ELF-1 (cell line): ENCODE results near the gene ANKH.
"Not testable (repeated sequence)": the region's sequence is repeated elsewhere in the genome, so short reads cannot be mapped to it uniquely, and the experiment has no call there.

Experiments used
- DNase-seq: peaks from one replicate; pipeline ENCODE4 v3.0.0-alpha.2; 2016; ENCODE audit warnings: low read depth, low spot score

ANKH gene

GRCh38 chr5:14826714-14827113 lies 44.9 kb downstream of the ANKH start:
- no peak for DNase-seq

- no peak for DNase-seq
These were observed 45.6 kb downstream of the ANKH start for GRCh38 chr5:14825977-14826376.

DNA sequence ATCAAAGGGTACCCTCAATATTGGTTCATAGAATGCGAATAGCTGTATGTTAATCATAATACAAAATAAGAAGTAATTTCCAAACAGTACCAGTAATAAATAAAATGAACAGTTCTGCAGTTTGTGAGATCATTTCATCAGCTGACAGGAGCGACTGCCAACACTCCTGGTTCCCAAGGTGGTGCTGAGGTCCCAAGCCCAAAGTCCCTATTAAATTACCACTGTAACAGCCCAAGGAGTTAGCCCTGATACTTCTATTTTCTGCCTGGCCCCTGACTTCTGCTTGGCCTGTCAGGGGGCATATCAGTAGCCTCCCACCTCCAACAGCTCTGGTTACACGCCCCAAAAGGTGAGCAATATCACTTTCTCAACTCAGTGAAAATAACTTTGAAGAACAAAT lies 47.1 kb downstream of the ANKH start:
- no peak for DNase-seq

DNA sequence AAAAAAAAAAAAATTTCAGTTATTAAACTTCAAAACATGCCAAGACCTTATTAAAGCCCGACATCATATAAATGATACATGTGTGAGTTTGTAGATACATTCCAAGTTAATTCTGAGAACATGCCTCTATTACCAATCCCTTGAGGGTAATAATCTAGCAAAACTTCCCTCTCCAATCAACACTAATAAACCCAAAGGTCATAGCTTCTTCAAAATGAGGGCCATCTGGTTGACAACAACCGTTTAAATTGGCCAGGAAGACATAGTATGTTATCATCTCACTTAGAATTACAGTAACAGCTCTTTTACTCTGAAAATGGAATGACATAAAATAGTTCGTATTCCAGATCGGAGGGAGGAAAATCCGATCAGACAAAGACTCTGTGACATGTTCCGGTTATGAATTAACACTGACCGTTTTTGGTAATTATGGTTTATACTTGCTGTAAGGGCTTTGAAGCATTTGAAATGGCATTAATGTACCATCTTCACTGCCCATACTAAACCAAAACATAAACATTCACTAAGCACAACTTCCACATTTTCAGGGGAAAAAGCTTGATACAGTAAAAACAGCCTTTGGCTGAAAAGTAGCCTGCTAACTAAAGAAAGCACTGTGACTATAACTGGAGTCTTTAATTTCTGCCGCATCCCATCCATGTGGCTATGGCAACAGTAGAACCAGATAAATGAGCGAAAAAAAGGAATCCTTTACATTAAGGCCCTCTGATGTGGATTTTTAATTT lies 50.3 kb downstream of the ANKH start:
- no peak for DNase-seq

- DNase-seq, result no peak
These were observed 52.4 kb downstream of the ANKH start for GRCh38 chr5:14818931-14819790.

DNA sequence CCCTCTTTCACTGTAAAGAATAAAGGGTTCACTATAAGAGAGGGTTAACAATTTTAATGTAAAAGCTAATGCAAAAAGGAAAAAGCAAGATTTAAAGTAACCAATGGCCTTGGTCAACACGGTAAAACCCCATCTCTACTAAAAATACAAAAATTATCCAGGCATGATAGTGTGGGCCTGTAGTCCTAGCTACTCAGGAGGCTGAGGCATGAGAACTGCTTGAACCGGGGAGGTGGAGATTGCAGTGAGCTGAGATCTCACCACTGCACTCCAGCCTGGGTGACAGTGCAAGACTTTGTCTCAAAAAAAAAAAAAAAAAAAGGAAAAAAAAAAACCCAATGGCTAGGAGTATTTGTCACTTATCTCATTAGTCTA lies 53.8 kb downstream of the ANKH start:
- DNase-seq, result not testable (repeated sequence)

DNA sequence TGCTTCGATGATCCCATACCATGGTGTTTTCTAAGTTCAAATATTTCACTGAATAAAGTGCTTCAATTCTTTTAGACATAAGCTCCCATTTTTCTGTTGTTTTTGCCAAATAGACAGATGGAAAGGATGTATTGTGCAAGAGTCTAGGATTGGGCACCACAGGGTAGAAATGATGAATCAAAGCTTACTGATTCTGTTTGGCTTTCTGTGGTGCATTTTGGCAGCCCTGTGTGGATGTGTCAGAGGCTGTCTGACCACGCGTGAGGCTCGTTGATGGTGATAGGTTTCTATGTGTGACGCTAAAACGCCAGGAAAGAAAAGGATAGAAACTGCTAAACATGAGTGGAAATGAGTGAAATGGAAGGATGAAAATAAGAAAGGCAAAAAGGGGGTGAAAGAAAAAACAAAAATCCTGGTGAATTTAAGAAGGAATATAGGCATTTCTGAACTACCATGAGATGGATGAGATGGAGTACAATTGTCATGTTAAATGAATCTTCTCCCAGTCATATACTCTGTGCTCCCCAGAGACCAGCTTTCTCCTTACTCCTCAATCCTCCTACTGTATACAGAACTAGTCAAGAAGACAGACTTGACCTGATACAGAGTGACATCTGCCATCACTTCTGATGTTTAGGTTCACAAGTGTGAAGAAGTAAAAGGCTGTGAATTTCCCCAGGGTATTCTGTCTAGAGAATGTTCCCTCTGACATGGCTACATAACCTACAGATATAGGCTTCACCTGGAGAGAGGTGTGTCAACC lies 54.4 kb downstream of the ANKH start:
- no peak for DNase-seq

- DNase-seq, result no peak
These were observed 55.1 kb downstream of the ANKH start for GRCh38 chr5:14816374-14816998.

- no peak for DNase-seq
These were observed 57.8 kb downstream of the ANKH start for GRCh38 chr5:14813747-14814146.

DNA sequence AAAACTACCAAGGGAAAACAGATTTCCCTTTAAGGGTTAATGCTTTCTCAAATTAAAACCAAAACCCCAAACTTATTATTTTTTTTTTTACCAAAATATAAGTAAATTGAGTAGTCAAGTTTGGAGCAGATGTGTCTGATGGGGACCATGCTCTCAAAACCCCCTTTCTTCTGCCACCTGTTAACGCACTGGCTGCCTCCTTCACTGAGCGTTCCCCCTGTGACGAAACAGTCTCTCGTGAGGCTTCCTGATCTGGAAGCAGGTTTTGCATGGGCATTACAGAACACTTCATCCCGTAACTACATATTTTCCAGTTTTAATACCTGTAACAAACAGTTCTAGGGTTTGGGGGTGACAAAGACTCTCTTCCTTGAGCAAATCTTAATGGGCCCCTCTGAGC lies 59.4 kb downstream of the ANKH start:
- DNase-seq, result no peak

- no peak for DNase-seq
These were observed 60.5 kb downstream of the ANKH start for GRCh38 chr5:14810928-14811572.

- no peak for DNase-seq
These were observed 61.3 kb downstream of the ANKH start for GRCh38 chr5:14810282-14810681.

DNA sequence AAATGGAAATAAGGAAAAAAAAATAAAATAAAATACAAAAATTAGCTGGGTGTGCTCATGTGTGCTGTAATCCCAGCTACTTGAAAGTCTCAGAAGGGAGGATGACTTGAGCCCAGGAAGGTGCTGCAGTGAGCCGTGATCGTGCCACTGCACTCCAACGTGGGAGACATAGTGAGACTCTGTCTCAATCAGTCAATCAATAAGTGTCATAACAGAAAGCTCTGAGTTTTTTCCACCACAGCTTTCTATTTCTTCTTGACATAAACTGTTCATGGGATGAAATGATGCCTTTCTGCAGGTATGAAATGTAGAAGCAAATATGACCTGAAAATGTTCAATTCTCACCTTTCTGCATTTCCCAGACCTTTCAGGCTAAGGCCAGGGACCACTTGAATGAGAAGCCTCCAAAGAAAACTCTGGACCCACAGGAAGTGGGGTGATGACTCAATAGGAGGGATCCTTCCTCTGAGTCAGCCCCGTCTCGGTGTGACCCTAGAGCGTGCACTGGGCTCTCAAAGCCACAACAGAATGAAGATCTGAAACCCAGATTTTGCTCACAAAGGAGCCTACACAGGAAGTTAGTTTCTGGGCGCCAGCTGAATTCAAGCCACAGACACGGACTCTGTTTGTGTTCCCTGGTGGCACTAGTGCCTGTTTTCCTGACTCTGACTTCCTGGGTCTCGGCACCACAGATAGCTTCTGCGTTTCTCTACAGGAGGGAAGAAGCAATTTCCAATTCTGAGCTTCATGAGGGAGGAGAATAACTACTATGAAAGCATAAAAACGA lies 62.0 kb downstream of the ANKH start:
- no peak for DNase-seq

GRCh38 chr5:14807471-14807870 lies 64.1 kb downstream of the ANKH start:
- no peak for DNase-seq

DNA sequence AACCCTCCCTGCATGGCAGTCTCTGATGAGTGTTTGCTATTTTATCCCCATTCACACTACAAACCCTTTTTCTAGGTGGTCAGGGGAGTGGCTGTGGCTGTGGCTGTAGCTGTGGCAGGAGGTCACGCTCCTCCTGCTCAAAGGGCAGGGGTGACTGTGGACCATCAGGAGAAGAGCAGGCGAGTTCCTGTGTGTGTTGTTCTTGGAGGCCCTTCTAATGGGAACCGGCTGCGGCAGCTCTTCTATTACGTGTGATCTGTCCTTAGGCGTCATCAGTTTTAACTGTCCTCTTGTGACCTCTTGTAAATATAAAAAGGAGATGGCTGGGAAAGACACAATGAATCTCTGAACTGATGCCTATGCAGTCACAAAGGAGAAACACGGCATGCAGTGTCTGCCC lies 65.1 kb downstream of the ANKH start:
- no peak for DNase-seq

DNA sequence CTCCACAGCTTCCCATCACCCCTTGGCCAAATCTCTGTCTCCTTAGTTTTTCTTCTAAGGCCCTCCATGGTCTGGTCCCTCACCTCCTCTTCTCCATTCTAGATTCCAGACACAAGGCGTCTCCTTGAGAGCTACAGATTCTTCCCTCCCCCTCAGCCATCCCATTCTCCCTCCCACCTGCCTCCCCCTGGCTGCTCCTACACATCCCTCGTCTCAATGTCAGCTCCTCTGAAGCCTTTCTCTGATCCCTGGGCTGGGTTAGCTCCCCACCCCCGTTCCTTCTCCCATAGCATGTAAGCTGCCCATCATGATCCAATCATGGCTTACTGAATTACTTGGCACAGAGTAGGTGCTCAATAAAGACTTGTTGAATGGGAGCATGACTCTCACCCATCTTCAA lies 69.0 kb downstream of the ANKH start:
- no peak for DNase-seq

GRCh38 chr5:14801792-14802191 lies 69.8 kb downstream of the ANKH start:
- DNase-seq, result no peak

- not testable (repeated sequence) for DNase-seq
These were observed 74.2 kb downstream of the ANKH start for GRCh38 chr5:14797385-14797784.

- no peak for DNase-seq
These were observed 76.9 kb downstream of the ANKH start for GRCh38 chr5:14794583-14795230.

- DNase-seq, result no peak
These were observed 77.7 kb downstream of the ANKH start for GRCh38 chr5:14793851-14794250.
